Astrocyte (in vitro differentiated cells and primary cell): Measurements from ENCODE around the gene TCF20.

Experiments used
- EZH2 ChIP-seq: IDR thresholded peaks from 2 replicates; pipeline ENCODE4 v1.6.1; 2012; ENCODE audit warnings: mild to moderate bottlenecking, low read length, inconsistent platforms; ENCODE audit not compliant: insufficient read depth
- TF ChIP-seq, protein P1 (sequence below): IDR thresholded peaks from 2 replicates; pipeline ENCODE4 v1.5.1; 2011; ENCODE audit warnings: low read depth, mild to moderate bottlenecking, inconsistent platforms, low read length, moderate library complexity; ENCODE audit not compliant: insufficient read depth

DNA sequence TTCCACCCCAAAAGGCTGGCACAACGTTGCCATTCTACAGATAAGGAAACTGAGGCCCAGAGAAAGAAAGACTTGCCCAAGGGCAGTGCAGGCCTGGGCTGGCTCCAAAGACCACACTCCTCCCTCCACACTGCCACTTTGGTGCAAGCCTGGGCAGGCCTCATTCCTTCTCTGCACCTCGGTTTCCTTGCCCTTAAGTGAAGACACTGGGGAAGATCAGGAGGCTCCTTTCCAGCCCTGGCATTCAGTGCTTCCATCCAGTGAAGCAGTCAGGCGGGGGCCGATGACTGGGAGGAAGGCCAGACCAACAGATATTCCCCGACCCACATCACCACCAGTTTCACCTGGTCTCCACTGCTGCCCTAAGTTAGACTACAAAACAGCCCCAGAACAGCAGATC, 18.3 kb upstream of the TCF20 start:
- TF ChIP-seq, protein P1, sequence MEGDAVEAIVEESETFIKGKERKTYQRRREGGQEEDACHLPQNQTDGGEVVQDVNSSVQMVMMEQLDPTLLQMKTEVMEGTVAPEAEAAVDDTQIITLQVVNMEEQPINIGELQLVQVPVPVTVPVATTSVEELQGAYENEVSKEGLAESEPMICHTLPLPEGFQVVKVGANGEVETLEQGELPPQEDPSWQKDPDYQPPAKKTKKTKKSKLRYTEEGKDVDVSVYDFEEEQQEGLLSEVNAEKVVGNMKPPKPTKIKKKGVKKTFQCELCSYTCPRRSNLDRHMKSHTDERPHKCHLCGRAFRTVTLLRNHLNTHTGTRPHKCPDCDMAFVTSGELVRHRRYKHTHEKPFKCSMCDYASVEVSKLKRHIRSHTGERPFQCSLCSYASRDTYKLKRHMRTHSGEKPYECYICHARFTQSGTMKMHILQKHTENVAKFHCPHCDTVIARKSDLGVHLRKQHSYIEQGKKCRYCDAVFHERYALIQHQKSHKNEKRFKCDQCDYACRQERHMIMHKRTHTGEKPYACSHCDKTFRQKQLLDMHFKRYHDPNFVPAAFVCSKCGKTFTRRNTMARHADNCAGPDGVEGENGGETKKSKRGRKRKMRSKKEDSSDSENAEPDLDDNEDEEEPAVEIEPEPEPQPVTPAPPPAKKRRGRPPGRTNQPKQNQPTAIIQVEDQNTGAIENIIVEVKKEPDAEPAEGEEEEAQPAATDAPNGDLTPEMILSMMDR: no peak
- no peak for TF ChIP-seq EZH2
